ENCODE results near the gene PRR22.
A peak's percentile ranks its signal among the peaks of the same experiment; 100 is the strongest.

DNA sequence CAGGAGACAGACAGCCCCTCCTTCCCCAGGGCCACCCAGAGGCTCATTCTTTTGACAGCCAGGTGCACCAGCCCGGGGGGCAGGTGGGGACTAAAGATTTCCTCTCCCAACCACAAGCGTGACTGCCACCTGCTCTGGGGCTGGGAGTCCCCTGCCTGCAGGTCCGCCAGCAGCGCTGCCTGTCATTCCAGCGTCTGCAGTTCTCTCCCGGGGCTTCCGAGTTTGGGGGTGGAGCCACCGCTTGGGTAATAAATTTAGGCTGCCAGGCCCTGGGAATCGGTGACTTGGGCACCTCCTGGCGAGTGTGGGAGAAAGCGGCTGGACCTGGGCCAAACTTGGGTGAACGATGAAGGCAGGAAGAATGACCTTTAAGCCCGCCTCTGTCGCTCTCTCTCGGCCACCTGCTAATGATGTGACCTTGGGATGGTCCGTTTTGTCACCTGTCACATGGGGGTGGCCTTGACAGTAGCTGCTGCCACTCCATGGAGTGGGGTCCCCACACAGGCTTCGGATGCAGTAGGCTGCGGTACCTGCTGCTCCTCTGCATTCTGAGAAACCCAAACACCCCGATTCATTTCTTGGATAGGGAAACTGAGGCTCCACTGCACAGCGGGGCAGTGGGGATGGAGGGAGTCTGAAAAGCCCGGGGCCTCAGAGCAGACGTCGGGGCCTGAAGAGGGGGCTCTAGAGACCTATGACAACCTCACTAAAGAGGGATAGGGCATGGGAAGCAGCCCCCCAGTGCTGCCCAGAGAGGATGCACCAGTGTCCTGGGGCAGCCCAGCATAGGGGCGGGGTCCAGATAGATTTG lies 42.2 kb upstream of the PRR22 start:
- TF ChIP-seq, protein P1, sequence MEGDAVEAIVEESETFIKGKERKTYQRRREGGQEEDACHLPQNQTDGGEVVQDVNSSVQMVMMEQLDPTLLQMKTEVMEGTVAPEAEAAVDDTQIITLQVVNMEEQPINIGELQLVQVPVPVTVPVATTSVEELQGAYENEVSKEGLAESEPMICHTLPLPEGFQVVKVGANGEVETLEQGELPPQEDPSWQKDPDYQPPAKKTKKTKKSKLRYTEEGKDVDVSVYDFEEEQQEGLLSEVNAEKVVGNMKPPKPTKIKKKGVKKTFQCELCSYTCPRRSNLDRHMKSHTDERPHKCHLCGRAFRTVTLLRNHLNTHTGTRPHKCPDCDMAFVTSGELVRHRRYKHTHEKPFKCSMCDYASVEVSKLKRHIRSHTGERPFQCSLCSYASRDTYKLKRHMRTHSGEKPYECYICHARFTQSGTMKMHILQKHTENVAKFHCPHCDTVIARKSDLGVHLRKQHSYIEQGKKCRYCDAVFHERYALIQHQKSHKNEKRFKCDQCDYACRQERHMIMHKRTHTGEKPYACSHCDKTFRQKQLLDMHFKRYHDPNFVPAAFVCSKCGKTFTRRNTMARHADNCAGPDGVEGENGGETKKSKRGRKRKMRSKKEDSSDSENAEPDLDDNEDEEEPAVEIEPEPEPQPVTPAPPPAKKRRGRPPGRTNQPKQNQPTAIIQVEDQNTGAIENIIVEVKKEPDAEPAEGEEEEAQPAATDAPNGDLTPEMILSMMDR (IDR thresholded peaks at IDR 0.05) = peak in 6 of 7 experiments; percentile 6 to 55 (median 48)
- peak in 1 of 3 donors; percentile 33 for TF ChIP-seq POLR2A (IDR thresholded peaks at IDR 0.05)
